ENCODE results near the gene ANK2. TPM values are rescaled to one million over a fixed set of nuclear protein-coding genes. Genes with fewer than 3 reads are reported as not detected.

ANK2 gene
- total and polyA plus RNA-seq, 2 of the 13 experiments (the other 11 are each of a cell fraction or from before 2014, with no cell fraction given): 2.7 to 15.1 TPM

GRCh38 chr4:113146876-113147358, 97.5 kb downstream of the ANK2 start (continued):
- TF ChIP-seq, protein P1, sequence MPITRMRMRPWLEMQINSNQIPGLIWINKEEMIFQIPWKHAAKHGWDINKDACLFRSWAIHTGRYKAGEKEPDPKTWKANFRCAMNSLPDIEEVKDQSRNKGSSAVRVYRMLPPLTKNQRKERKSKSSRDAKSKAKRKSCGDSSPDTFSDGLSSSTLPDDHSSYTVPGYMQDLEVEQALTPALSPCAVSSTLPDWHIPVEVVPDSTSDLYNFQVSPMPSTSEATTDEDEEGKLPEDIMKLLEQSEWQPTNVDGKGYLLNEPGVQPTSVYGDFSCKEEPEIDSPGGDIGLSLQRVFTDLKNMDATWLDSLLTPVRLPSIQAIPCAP (CRISPR knock-in tag; IDR thresholded peaks at IDR 0.05; ENCODE audit: low read depth): 0 out of 2 replicates have a peak, but pooled peaks have one; percentile 37
- no peak for TF ChIP-seq CREB1 (IDR thresholded peaks at IDR 0.05)
- TF ChIP-seq CREB1 (CRISPR knock-in tag; IDR thresholded peaks at IDR 0.05): peak; percentile 18; the same call in 1 of the 2 replicates
- TF ChIP-seq IRF2 (CRISPR knock-in tag; IDR thresholded peaks at IDR 0.05): peak; percentile 87
- TF ChIP-seq NCOR1 (IDR thresholded peaks at IDR 0.05; ENCODE audit: borderline replicate concordance, low read length): 0 out of 2 replicates have a peak, but pooled peaks have one; percentile 32
- TF ChIP-seq REST (IDR thresholded peaks at IDR 0.05; ENCODE audit: borderline replicate concordance in 1 of 2, low read depth in 1 of 2, low read length in 2 of 2): 0 out of 4 replicates have a peak, but pooled peaks of 1 of the 2 experiments have one; percentile 3
- TF ChIP-seq ZNF816 (CRISPR knock-in tag; IDR thresholded peaks at IDR 0.05; ENCODE audit: borderline replicate concordance): no peak
- no peak for TF ChIP-seq TEF (CRISPR knock-in tag; IDR thresholded peaks at IDR 0.05)
- 0 out of 2 replicates have a peak, but pooled peaks have one; percentile 37 for TF ChIP-seq ZNF205 (CRISPR knock-in tag; IDR thresholded peaks at IDR 0.05)
- 0 out of 2 replicates have a peak, but pooled peaks have one; percentile 17 for TF ChIP-seq SAP130 (CRISPR knock-in tag; IDR thresholded peaks at IDR 0.05; ENCODE audit: low read depth)
- peak; percentile 25 for TF ChIP-seq XRCC5 (optimal IDR thresholded peaks at IDR 0.05; ENCODE audit: low read length)
- TF ChIP-seq GATAD2A (CRISPR knock-in tag; IDR thresholded peaks at IDR 0.05): peak; percentile 11; the same call in 1 of the 2 replicates
- no peak for TF ChIP-seq WIZ (CRISPR knock-in tag; IDR thresholded peaks at IDR 0.05)
- 0 out of 2 replicates have a peak, but pooled peaks have one; percentile 19 for TF ChIP-seq PITX1 (CRISPR knock-in tag; IDR thresholded peaks at IDR 0.05)
- TF ChIP-seq CREM (IDR thresholded peaks at IDR 0.05): 0 out of 2 replicates have a peak, but pooled peaks have one; percentile 10
- no peak for TF ChIP-seq CREM (CRISPR knock-in tag; IDR thresholded peaks at IDR 0.05)
- TF ChIP-seq ARID5B (CRISPR knock-in tag; IDR thresholded peaks at IDR 0.05): peak; percentile 39; the same call in 1 of the 2 replicates
- peak; percentile 25; the same call in 1 of the 2 replicates for TF ChIP-seq ESRRA (CRISPR knock-in tag; IDR thresholded peaks at IDR 0.05; ENCODE audit: low read depth)
- TF ChIP-seq ZNF468 (CRISPR knock-in tag; IDR thresholded peaks at IDR 0.05): no peak
- TF ChIP-seq DMAP1 (CRISPR knock-in tag; IDR thresholded peaks at IDR 0.05): peak; percentile 11; the same call in 1 of the 2 replicates
